C4-2B (cell line): ENCODE measurements around the gene THBS3.

Source experiments
- CTCF ChIP-seq: fragments of 450-650 bp; conservative IDR thresholded peaks from 2 replicates; pipeline ENCODE4 v1.5.1; 2017; ENCODE audit warnings: mild to moderate bottlenecking
- ZFX ChIP-seq: fragments of 450-650 bp; IDR thresholded peaks from 2 replicates; pipeline ENCODE4 v1.6.1; 2017

GRCh38 chr1:155226910-155227260 is 19.2 kb upstream of the THBS3 start:
- no peak; the same call in 1 of the 2 replicates for TF ChIP-seq CTCF
- no peak for TF ChIP-seq ZFX
